OCI-LY1 (cell line): ENCODE results near the gene MAP3K20.

Experiments used
- H2AFZ ChIP-seq: fragments of 200-600 bp; sonication (generic), shearing (Covaris generic); 2 replicates; pipeline ENCODE4 v1.6.0; 2014; ENCODE audit warnings: antibody characterized with exemption, mild to moderate bottlenecking, low read length
- H3F3A ChIP-seq: fragments of 200-600 bp; sonication (generic), shearing (Covaris generic); 2 replicates; pipeline ENCODE4 v1.6.0; 2014; ENCODE audit warnings: mild to moderate bottlenecking, antibody characterized with exemption, low read length, moderate library complexity; ENCODE audit not compliant: insufficient read depth
- H3K27ac ChIP-seq: fragments of 200-600 bp; sonication (generic); 2 replicates; pipeline ENCODE4 v1.5.1; 2014; ENCODE audit warnings: low read length, mixed run types, mild to moderate bottlenecking, low read depth; ENCODE audit not compliant: poor library complexity, severe bottlenecking
- H3K27me3 ChIP-seq: fragments of 200-600 bp; sonication (generic); 2 replicates; pipeline ENCODE4 v1.6.0; 2014; ENCODE audit warnings: antibody characterized with exemption, mild to moderate bottlenecking, low read length, moderate library complexity; ENCODE audit not compliant: insufficient read depth
- H3K36me3 ChIP-seq: fragments of 200-600 bp; sonication (generic); 2 replicates; pipeline ENCODE4 v1.6.1; 2014; ENCODE audit warnings: mild to moderate bottlenecking, antibody characterized with exemption, low read length, moderate library complexity, mixed read lengths; ENCODE audit not compliant: insufficient read depth
- H3K4me1 ChIP-seq: fragments of 200-600 bp; sonication (generic); 2 replicates; pipeline ENCODE4 v1.5.1; 2014; ENCODE audit warnings: mild to moderate bottlenecking, low read length, moderate library complexity; ENCODE audit not compliant: insufficient read depth, severe bottlenecking
- H3K4me2 ChIP-seq: fragments of 200-600 bp; sonication (generic), shearing (Covaris generic); 2 replicates; pipeline ENCODE4 v1.6.1; 2014; ENCODE audit warnings: low read length
- H3K4me3 ChIP-seq: fragments of 200-600 bp; sonication (generic); 2 replicates; pipeline ENCODE4 v1.5.1; 2014; ENCODE audit warnings: low read length, low read depth, mild to moderate bottlenecking, mixed read lengths; ENCODE audit not compliant: poor library complexity, severe bottlenecking
- H3K79me2 ChIP-seq: fragments of 200-600 bp; shearing (Covaris generic); 2 replicates; pipeline ENCODE4 v1.6.1; 2016; ENCODE audit warnings: mixed run types, low read length, mixed read lengths; ENCODE audit not compliant: insufficient read depth
- H3K9ac ChIP-seq: fragments of 200-600 bp; sonication (generic), shearing (Covaris generic); 2 replicates; pipeline ENCODE4 v1.6.1; 2014; ENCODE audit warnings: mild to moderate bottlenecking, low read length, mixed read lengths
- H3K9me2 ChIP-seq: fragments of 200-600 bp; sonication (generic), shearing (Covaris generic); 2 replicates; pipeline ENCODE4 v1.6.1; 2014; ENCODE audit warnings: low read depth, mild to moderate bottlenecking, low read length, mixed read lengths
- H3K9me3 ChIP-seq: fragments of 200-600 bp; shearing (Covaris generic); 2 replicates; pipeline ENCODE4 v1.6.1; 2014; ENCODE audit warnings: low read length, mixed read lengths
- H4K20me1 ChIP-seq: fragments of 200-600 bp; sonication (generic), shearing (Covaris generic); 2 replicates; pipeline ENCODE4 v1.6.0; 2016; ENCODE audit warnings: mild to moderate bottlenecking, low read length; ENCODE audit not compliant: insufficient read depth
- EZH2 ChIP-seq: fragments of 200-600 bp; sonication (generic), shearing (Covaris generic); IDR thresholded peaks from 2 replicates; pipeline ENCODE4 v1.8.0; 2017; ENCODE audit warnings: borderline replicate concordance, mixed run types, mild to moderate bottlenecking, antibody characterized with exemption, low read length, moderate library complexity, mixed read lengths
- TF ChIP-seq, protein P1 (sequence below): fragments of 200-600 bp; sonication (generic), shearing (Covaris generic); IDR thresholded peaks from 2 replicates; pipeline ENCODE4 v1.5.1; 2017; ENCODE audit warnings: mild to moderate bottlenecking, antibody characterized with exemption, low read length, moderate library complexity, mixed read lengths

The MAP3K20 gene

DNA sequence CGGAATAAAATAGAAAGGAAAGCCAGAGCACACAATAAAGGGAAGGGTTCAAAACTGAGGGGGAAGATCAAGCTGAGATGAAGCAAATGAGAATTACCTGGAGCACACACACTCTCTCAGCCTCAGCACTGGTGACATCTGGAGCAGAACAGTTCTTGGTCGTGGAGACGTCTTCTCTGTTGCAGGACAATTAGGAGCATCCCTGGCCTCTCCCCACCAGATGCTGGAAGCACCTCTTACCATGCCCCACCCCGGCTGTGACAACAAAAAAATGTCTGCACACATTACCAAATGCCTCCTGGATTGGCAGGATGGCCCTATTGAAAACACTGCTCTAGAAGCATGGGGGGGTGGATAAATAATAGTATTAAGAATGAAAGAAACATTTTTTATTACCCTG is 43.6 kb upstream of the MAP3K20 start:
- no peaks in the 10 kb centered on the region for H3K4me1 ChIP-seq
- no peaks in the 10 kb centered on the region for H3F3A ChIP-seq
- no peaks in the 10 kb centered on the region for H4K20me1 ChIP-seq
- no peaks in the 10 kb centered on the region for H3K36me3 ChIP-seq
- H3K9ac ChIP-seq: no peak overlapping the region
- H2AFZ ChIP-seq: no peak overlapping the region
- H3K9me2 ChIP-seq: no peaks in the 10 kb centered on the region
- no peaks in the 10 kb centered on the region for H3K9me3 ChIP-seq
- H3K27me3 ChIP-seq: no peaks in the 10 kb centered on the region
- TF ChIP-seq EZH2: no peak
- no peak overlapping the region for H3K27ac ChIP-seq
- H3K4me2 ChIP-seq: no peak overlapping the region
- H3K79me2 ChIP-seq: no peaks in the 10 kb centered on the region
- H3K4me3 ChIP-seq: no peak overlapping the region

DNA sequence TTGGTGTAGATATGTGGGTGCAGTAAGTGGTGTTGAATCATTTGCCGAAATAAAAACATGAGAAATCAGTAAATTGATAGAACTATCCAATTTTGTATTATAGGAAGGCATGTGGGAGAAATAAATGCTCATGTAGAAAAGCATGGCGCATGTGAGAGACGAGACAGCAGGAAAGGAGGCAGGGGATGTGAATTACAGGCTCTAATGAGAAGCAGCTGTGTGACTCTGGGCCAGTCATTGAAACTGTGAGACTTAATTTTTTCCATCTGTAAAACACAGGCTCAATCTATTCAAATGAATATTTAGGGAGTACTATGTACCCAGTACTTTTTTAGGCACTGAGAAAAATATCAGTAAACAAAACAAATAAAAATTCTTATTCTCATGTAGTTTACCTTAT is 42.6 kb upstream of the MAP3K20 start:
- no peak for TF ChIP-seq EZH2
- TF ChIP-seq, protein P1, sequence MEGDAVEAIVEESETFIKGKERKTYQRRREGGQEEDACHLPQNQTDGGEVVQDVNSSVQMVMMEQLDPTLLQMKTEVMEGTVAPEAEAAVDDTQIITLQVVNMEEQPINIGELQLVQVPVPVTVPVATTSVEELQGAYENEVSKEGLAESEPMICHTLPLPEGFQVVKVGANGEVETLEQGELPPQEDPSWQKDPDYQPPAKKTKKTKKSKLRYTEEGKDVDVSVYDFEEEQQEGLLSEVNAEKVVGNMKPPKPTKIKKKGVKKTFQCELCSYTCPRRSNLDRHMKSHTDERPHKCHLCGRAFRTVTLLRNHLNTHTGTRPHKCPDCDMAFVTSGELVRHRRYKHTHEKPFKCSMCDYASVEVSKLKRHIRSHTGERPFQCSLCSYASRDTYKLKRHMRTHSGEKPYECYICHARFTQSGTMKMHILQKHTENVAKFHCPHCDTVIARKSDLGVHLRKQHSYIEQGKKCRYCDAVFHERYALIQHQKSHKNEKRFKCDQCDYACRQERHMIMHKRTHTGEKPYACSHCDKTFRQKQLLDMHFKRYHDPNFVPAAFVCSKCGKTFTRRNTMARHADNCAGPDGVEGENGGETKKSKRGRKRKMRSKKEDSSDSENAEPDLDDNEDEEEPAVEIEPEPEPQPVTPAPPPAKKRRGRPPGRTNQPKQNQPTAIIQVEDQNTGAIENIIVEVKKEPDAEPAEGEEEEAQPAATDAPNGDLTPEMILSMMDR: no peak
- Histone ChIP-seq H3K9me2 (no peaks in the 10 kb centered on the region), H3K9ac (no peak overlapping the region), H3K4me1 (no peaks in the 10 kb centered on the region), H3K36me3 (no peaks in the 10 kb centered on the region), H3K79me2 (no peaks in the 10 kb centered on the region), H3K27ac (no peak overlapping the region), H3K4me3 (no peak overlapping the region), H4K20me1 (no peaks in the 10 kb centered on the region), H3K9me3 (no peaks in the 10 kb centered on the region), H3K4me2 (no peak overlapping the region), H2AFZ (no peak overlapping the region), H3F3A (no peaks in the 10 kb centered on the region), H3K27me3 (no peaks in the 10 kb centered on the region)

DNA sequence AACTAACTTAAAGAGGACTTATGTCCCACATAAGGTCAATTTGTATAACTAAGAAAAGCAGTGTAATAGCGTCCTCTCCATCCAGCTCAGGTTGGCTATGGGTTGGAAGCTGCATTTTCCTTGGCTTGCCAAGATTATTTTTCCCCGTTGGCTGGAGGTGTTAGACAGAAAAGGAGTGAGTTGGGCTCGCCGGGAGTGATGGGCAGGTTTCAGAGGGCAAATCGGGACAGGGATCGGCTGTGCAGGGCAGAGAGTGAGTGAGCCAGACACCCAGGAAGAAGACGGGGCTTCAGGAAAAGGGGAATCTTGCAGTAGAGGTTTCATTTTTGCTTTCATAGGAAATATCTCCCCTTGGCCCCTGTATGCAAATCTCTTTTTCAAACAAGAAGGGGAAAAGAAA is 41.5 kb upstream of the MAP3K20 start:
- H4K20me1 ChIP-seq: no peaks in the 10 kb centered on the region
- H2AFZ ChIP-seq: no peak overlapping the region
- H3K36me3 ChIP-seq: no peaks in the 10 kb centered on the region
- no peak overlapping the region for H3K9ac ChIP-seq
- H3K4me2 ChIP-seq: no peak overlapping the region
- H3K27me3 ChIP-seq: no peaks in the 10 kb centered on the region
- no peaks in the 10 kb centered on the region for H3K79me2 ChIP-seq
- TF ChIP-seq EZH2: no peak
- TF ChIP-seq, protein P1: no peak
- no peaks in the 10 kb centered on the region for H3F3A ChIP-seq
- H3K27ac ChIP-seq: no peak overlapping the region
- H3K9me3 ChIP-seq: no peaks in the 10 kb centered on the region
- H3K4me3 ChIP-seq: no peak overlapping the region
- H3K9me2 ChIP-seq: no peaks in the 10 kb centered on the region
- no peaks in the 10 kb centered on the region for H3K4me1 ChIP-seq
